ENCODE data around the gene SDF4.

DNA sequence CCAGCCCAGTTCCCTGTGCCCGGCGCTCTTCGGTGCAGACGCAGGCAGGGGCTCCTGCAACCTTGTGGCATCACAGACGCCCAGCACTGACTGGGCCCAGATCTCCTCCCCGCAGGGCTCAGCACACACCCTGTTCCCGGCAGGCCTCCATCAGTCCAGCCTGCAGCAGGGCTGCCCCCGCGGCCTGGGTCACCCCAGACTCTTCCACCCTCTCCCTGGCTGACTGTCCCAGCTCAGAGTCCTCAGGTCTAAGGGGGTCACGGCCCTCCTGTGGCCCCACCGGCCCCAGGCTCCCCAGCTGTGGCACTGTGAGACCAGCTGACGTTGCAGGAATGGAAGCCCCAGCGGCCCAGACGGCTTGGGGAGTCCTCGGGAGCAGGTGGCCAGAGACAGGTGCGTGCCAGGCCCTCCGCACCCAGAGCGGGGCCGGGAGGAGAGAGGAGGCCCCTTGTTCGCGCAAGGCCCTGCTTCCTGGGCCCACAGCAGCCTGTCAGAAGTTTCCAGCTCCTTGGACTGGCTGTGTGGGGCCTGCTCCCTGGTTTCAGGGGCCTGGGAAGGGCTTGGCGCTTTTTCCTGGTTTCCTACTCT, 4.5 kb upstream of the SDF4 start:
- TF ChIP-seq, protein P1, sequence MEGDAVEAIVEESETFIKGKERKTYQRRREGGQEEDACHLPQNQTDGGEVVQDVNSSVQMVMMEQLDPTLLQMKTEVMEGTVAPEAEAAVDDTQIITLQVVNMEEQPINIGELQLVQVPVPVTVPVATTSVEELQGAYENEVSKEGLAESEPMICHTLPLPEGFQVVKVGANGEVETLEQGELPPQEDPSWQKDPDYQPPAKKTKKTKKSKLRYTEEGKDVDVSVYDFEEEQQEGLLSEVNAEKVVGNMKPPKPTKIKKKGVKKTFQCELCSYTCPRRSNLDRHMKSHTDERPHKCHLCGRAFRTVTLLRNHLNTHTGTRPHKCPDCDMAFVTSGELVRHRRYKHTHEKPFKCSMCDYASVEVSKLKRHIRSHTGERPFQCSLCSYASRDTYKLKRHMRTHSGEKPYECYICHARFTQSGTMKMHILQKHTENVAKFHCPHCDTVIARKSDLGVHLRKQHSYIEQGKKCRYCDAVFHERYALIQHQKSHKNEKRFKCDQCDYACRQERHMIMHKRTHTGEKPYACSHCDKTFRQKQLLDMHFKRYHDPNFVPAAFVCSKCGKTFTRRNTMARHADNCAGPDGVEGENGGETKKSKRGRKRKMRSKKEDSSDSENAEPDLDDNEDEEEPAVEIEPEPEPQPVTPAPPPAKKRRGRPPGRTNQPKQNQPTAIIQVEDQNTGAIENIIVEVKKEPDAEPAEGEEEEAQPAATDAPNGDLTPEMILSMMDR (conservative IDR thresholded peaks at IDR 0.05; ENCODE audit: low read depth, low read length): no peak
- no peak for TF ChIP-seq EZH2phosphoT487 (IDR thresholded peaks at IDR 0.05; ENCODE audit: borderline replicate concordance, low read length)

Data from PC-3 (cell line).